NCI-H1417 (cell line): ENCODE data around the gene CLEC4F.

Experiments used
- DNase-seq, 3 experiments: peaks; one replicate each; lab custom pipeline; 2025; lab: John Stamatoyannopoulos, UW

Gene CLEC4F

GRCh38 chr2:70820499-70820898 is at the start of gene CLEC4F:
Gene CLEC4F (minus strand): TSS chr2:70820599. CDS start chr2:70820523, 76 bp downstream.
- DNase-seq: no peak

GRCh38 chr2:70868970-70869369 is 48.6 kb upstream of the CLEC4F start:
- no peak for DNase-seq

DNA sequence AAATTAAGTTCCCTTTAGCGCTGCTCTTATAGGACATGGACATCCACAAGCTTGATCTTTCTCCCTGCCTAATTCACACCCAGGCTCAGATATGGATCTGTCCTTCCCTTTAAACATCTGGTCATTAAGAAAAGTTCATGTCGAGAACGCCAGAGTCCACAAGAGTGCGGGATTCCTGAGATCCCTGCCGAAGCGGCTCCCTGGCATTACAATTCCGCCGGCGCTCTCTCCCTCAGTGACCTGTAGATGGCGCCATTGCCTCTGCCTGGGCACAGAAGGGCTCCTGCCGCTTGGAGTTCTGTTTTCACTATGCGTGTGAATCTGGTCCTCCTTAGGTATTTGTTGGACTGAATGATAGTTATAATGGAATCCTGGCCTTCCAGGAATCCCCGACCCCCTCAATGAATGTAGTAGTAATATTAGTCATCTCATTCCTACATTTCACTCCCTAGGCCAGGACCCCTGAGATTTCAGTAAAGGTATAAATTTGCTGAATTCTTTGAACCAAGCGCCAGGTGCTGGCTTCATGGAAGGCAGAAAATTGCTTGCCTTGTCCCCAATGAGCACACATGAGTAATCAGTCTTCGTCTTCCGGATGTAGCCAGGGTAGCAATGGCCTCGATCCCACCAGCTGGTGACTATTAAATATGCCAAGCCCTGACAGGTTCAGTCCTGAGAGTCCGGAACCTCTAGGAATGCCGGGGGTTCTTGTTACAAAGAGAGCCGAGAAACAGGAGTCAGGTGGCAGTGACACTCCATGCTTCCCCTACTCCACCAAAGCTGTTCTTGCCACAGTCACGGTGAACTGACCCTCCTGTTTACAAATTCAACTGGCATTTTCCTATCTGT is 41.6 kb upstream of the CLEC4F start:
- DNase-seq: peak; percentile 72 to 89 (median 78)

- no peak for DNase-seq
Observed at GRCh38 chr2:70855667-70856066, 35.3 kb upstream of the CLEC4F start.

- no peak for DNase-seq
Observed at GRCh38 chr2:70854411-70854810, 34.0 kb upstream of the CLEC4F start.

DNA sequence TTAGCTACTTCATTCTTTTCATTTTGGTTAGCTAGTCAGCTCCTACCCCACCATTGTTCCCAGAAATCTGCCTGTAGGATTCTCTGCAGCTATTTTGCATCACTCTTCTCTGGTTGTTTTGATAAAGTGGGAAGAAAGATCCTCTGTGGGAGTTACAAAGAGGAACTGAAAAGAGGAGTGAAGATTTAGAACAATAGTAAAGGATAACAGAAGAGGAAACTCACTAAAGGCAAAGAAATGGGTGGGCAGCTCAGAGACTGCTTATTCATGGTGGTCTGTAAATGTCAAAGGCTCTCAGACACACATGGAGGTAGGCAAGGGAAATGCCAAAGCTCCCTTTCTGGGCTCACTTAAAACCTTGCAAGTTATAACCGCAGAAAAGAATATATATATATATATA is 32.4 kb upstream of the CLEC4F start:
- no peak for DNase-seq

DNA sequence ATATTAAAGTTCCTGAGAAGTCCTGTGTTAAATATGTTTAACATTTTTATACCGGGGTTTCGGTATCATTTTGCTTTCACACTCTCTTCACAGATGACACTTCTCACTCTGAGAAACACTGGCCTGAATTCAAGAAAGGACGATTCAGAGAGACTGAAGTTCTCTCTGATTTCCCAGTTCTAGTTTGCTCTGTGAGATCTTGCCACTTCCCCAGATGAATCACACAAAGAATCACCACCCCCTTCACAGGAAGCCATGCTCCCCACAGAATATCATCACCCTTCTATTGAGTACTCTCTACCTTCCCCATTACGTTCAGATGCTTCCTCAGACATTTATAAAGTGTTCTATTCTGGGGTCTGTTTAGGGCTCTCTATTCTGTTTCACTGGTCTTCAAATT is 31.3 kb upstream of the CLEC4F start:
- no peak for DNase-seq

GRCh38 chr2:70850925-70851324 is 30.5 kb upstream of the CLEC4F start:
- DNase-seq: no peak

GRCh38 chr2:70842401-70842800 is 22.0 kb upstream of the CLEC4F start:
- DNase-seq: peak in 1 of 3 experiments; percentile 11

DNA sequence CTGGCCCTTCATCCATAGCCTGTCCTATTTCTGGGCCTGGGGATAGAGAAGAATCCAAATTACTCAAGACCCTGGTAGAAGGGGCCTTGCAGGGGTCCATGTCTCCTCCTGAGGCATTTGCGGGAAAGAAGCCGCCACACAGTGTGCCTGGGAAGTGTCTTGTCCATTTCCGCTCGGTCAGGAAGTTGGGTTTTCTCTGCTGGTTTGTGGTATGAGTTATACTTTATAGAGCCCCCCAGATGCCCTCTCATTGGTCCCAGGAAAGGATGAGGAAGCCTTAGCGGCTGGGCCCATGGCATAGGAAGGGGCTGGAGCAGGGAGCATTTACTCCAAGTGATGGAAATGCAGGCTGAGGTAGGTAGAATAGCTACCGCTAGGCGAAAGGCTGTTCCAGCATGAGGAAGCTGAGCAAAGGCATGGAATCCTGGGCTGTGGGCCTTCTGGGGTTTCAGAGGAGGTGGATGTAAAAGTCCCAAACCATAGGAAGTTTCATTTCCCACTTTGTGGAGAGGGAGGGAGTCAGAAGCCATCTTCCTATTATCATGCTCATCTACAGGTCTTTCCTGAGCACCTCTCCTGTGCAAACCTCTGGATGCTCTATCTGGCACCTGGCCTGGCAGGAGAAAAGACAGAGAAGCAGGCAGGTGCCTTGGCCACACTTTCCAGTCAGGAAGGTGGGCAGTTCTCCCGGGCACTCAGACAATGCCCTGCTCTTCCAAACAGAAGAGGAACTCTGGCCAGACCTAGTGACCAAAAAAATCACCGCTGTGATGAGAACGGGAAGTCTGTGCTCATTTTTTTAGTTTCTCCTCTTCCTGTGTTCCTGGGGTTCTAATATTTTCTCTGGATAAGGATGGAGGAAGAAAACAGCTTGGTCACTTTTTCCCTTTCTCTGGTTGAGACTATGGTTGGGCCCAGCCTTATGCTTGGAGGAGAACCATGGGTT is 17.9 kb upstream of the CLEC4F start:
- DNase-seq: no peak

GRCh38 chr2:70835643-70836042 is 15.2 kb upstream of the CLEC4F start, which contains the start of gene CD207:
Gene CD207 (minus strand): TSS chr2:70835816. CDS start chr2:70835776, 40 bp downstream.
- DNase-seq: no peak

GRCh38 chr2:70834881-70835280 is 14.5 kb upstream of the CLEC4F start:
- DNase-seq: no peak

DNA sequence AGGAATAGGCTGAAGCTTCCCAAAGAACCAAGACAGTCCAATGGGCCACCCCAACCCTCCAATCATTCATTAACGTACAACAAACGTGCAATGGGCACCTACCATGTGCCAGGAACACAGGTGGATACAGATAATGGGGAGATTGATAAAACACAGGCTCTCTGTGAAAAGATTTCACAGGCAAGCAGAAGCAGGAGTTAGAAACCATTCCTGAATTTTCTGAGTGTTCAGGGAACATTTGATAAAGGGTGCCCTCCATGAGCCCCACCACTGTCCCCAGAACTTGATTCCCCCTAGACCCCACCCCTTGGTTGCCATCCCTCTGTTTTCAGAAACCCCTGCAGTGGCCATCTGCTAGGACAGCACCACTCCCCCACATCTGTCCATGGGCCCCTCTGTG is 13.7 kb upstream of the CLEC4F start:
- no peak for DNase-seq

DNA sequence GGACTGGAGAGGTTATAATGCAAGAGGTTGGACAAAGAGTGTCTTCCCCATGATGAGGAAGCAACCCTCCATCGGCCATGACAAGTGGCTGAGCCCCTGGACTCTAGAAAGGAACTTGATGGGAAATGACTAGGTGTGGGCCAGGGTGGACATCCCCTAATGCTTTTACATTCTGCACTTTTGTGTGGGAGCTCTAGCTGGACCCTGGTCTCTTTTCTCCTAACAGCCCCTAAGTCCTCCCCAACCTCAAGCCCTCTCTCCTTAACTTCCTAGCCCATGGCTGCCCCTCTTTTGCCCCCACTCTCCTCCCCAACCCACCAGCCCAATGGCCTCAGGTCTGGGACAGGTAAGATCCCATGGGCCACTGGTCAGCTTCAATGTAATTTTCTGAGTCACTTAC is 12.8 kb upstream of the CLEC4F start:
- DNase-seq: no peak

DNA sequence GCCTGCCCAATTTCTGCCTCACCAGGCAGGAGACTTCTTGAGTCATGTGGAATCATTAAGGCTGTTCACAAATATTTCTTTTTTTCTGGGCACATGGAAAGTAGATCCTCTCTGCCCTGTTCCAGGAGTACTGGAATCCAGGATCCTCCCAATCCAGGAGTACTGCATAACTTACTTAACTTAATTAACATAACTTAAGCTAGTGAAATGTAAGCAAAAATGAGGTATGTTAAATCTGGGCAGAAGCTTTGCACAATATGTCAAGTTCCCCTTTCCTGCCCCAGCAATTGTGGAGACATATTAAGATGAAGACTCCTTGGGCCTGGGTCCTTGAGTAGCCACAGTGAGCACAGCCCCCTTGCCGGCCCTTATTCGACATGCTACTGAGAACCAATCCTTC is 12.0 kb upstream of the CLEC4F start:
- no peak for DNase-seq

GRCh38 chr2:70831861-70832260 is 11.5 kb upstream of the CLEC4F start:
- DNase-seq: no peak

GRCh38 chr2:70830366-70830765 is 10.0 kb upstream of the CLEC4F start:
- DNase-seq: no peak

GRCh38 chr2:70829916-70830315 is 9.5 kb upstream of the CLEC4F start:
- no peak for DNase-seq

- DNase-seq: no peak
Observed at GRCh38 chr2:70828914-70829824, 8.8 kb upstream of the CLEC4F start.

DNA sequence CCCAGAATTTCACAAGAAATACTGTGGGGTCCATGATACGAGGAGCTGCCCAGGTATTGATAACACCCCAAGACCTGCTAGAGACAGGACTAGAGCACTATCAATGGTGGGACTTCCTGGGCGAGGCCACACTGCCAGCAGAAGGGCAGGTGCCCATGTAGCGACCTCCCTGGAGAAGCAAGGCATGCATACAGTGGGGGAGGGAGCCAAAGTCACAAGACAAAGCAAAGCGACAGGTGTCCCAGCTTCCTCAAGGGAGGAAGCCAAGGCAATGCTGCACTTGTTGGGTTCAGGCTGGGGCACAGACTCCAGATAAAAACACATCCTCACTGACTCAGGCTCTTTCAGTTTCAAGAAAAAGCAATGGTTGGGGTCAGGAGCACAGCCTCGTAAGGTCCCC is 7.7 kb upstream of the CLEC4F start:
- peak in 1 of 3 experiments; percentile 11 for DNase-seq

DNA sequence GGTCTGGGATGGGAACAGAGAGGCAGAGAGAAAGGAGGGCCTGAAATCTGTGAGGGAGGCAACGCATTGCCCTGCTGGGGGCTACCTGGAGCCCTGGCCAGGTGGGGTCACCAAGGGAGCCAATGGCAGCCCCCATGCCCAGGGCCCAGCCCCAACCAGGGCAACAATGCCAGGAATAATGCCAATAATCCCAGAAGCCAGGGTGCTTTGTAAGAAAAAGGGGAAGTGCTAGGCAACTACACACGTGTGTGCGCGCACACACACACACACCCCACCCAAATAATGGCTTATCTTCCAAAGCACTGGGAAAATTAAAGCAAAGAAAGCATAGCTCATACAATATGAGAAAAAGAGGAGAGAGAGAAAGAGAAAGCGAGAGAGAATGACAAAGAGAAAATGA is 7.0 kb upstream of the CLEC4F start:
- no peak for DNase-seq
